GM21515 (cell line): ENCODE data around the gene SHTN1.

Experiments used
- ATAC-seq: cut with Tn5 transposase; IDR thresholded peaks from one replicate; pipeline ENCODE4 v1.9.1; 2021; ENCODE audit not compliant: unreplicated experiment

SHTN1 gene

GRCh38 chr10:116984202-116984990, 20.6 kb downstream of the SHTN1 start:
- no peak for ATAC-seq

DNA sequence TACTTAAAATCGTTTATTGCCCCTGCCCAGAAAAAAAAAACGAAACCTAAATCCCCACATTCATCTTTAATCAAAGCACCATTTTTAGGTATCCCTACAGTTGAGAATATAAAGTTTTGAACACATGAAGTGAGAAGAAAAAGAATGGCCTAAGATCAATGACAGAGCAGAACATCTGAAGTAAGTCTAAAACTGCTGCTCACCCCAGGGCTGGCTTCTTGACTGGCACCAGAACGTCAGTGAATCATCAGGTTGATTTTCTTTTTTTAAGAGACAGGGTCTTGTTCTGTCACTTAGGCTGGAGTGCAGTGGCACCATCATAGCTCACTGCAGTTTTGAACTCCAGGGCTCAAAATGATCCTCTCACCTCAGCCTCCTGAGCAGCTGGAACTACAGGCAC, 24.9 kb downstream of the SHTN1 start:
- no peak for ATAC-seq

DNA sequence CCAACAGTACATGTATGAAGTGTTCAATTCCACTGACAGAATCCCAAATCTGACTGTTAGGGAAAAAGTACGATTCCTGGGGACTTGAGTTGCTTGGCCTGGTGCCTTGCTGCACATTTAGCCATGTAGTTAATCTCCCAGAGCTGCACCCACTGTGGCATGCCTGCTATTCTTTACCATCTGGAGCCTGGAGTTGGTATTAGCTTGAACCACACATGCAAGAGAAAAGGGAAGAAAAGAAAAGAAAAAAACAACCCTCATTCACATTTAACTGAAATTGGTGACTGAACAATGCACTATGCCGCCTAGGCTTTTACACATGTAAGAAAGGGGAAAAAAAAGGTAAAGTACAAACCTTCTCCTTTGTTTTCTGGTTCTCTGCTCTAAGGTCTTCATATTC, 26.1 kb downstream of the SHTN1 start:
- ATAC-seq = no peak

- no peak for ATAC-seq
These were observed 30.5 kb downstream of the SHTN1 start for GRCh38 chr10:116974456-116975005.

DNA sequence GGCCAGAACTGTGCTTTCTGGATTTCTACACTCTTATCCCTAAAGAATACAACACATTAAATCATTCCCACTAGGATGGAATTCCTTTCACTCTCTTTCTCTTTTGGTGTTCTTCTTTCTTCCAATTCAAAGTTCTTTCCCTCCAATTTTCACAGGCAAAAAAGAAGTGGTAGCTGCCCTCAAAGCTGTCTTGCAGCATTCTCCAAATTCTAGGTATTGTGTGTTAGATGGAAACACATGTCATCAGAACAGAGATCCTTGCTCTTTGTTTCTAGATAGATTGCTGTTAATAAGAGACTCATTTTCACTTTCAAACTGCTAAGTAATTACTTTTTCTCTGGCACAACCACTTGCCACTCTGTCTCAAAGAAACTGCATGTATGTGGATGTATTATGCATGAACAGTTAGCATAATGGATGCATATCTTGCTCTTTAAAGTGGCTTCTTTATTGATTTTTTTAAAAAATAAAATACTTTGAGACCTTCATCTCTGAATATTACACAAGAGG, 31.0 kb downstream of the SHTN1 start:
- no peak for ATAC-seq

- ATAC-seq = no peak
These were observed 31.5 kb downstream of the SHTN1 start for GRCh38 chr10:116973371-116973905.

DNA sequence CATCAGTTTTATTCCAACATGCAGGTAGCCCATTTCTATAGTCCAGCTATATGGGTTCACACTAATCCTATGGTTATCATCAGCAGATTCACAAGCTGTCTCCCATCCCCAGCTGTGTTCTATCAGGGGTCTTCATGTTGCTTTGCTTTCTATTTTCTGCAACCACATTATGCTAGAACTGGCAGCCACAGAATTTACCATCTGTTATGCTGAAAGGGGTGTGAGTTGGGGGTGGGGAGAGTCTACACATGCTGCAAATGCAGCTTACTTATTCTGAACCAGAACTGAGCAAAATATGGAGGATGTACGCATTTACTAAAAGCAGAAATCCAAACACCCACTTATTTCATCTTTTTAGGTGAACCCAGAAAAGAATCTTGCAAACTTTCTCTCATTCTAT, 32.9 kb downstream of the SHTN1 start:
- ATAC-seq = no peak

GRCh38 chr10:116970050-116970449, 34.9 kb downstream of the SHTN1 start:
- no peak for ATAC-seq

GRCh38 chr10:116968331-116968730, 36.7 kb downstream of the SHTN1 start:
- no peak for ATAC-seq

DNA sequence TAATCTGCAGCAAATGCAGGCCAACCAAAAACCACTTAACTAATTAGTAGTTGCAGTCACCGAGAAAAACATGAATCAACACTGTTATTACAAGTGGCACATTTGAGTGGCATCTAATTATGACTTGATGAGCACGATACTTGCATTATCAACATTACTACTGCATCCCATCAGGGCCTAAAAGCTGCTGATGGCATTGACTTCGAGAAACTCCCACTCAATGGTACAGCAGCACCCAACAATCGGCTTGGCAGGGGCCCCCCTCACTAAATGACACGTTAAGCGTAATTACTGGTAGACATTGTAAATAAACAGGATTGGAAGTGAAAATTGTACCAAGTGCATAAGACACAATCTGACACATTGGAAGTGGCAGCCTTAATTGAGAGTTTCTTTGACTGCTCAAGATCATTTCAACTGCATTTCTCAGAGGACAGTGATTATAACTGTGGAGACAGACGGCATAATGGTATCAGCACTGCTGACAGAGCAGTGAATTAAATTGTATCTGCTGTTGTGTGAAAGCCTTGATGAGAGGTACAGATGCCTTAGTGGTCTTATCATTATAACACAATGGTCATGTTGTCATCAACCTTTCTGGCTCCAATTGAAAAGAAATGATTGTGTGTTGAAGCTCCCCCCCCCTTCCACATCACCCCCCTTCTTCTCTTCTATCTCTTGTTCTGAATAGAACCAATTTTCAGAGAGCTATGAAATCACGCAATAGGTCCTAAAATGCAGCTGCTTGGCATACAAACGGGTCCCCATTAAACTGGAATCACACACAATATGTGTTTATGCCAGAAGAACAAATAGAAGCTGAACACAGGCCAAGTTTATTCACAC, 43.4 kb downstream of the SHTN1 start:
- ATAC-seq = no peak

- ATAC-seq = no peak
These were observed 44.8 kb downstream of the SHTN1 start for GRCh38 chr10:116960066-116960776.

- ATAC-seq = no peak
These were observed 52.3 kb downstream of the SHTN1 start for GRCh38 chr10:116952729-116953128.

- no peak for ATAC-seq
These were observed 56.5 kb downstream of the SHTN1 start for GRCh38 chr10:116948530-116948870.

GRCh38 chr10:116947841-116948529, 57.0 kb downstream of the SHTN1 start:
- ATAC-seq = no peak

DNA sequence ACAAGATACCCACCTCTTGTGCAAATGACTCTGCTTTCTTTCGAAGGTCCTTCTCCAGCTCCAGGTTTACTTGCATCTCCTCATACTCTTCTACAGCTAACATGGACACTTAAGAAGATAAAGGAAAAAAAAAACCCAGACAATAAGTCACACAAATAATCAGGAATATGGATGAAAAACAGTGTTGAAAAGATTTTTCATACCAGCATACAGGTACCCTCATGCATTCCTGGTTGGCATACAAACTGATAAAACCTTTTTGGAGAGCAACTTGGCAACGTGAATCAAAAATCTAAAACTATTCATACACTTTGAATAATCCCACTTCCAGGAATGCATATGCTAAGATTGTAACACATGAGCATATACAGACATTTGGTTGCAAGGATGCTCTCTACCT, 60.1 kb downstream of the SHTN1 start:
- ATAC-seq = no peak

DNA sequence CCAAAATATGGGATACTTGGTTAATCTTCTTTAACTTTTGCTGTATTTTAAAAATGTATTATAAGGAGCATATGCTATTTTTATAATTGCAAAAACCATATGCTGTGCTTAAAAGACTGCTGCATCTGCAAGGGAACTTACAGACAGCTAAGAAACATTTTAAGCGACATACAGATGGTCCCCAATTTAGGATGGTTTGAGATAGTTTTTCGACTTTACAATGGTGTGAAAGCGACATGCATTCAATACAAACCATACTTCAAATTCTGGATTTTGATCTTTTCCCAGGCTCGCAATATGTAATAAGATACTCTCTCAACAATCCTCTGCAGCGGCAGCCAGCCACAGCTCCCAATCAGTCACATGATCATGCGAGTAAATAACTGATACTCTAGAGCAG, 73.2 kb downstream of the SHTN1 start:
- no peak for ATAC-seq

DNA sequence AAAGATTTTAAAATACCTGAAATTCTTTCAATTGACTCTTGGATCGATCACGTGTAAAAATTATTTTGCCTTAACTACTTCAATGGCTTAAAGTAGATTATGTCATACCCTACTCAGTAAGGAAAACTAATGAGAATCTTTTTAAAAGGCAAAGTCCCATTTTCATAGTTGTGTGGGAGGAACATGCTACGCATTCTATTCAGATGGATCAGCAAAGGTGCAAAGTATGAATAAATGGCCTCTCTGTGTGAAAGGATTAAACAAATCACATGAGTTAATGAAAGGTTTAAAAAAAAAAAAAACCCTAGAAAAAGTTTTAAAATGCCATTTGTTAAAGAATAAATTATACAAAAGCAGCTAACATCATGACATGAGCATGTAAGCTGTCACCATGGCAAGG, 78.6 kb downstream of the SHTN1 start:
- ATAC-seq = no peak

- no peak for ATAC-seq
These were observed 79.9 kb downstream of the SHTN1 start for GRCh38 chr10:116925056-116925455.

- no peak for ATAC-seq
These were observed 85.3 kb downstream of the SHTN1 start for GRCh38 chr10:116919706-116920105.

GRCh38 chr10:116919164-116919563, 85.8 kb downstream of the SHTN1 start:
- ATAC-seq = no peak
